ENCODE data around the gene WDR64.

GRCh38 chr1:241635556-241636152 lies 16.4 kb upstream of the WDR64 start:
- TF ChIP-seq ZNF607 (CRISPR knock-in tag; IDR thresholded peaks at IDR 0.05; ENCODE audit: borderline replicate concordance) (no peak), ZNF839 (CRISPR knock-in tag; IDR thresholded peaks at IDR 0.05; ENCODE audit: borderline replicate concordance) (no peak), HINFP (CRISPR knock-in tag; IDR thresholded peaks at IDR 0.05; ENCODE audit: low read depth) (no peak), CTCF (CRISPR knock-in tag; IDR thresholded peaks at IDR 0.05) (no peak), POLR2AphosphoS5 (IDR thresholded peaks at IDR 0.05; ENCODE audit: low read depth, low read length) (no peak), RAD21 (CRISPR knock-in tag; IDR thresholded peaks at IDR 0.05) (no peak)
